B cell (primary cell): ENCODE measurements around the gene NUMA1.

Source experiments
- CTCF ChIP-seq: fragments of 200-600 bp; IDR thresholded peaks from one replicate; pipeline ENCODE4 v1.8.0; 2022; ENCODE audit warnings: antibody characterized with exemption, mild to moderate bottlenecking
- EZH2 ChIP-seq: IDR thresholded peaks from 2 replicates; pipeline ENCODE4 v1.6.1; 2012; ENCODE audit warnings: borderline replicate concordance, low read depth, mild to moderate bottlenecking, moderate library complexity, low read length; ENCODE audit not compliant: insufficient read depth, poor library complexity, severe bottlenecking

- TF ChIP-seq CTCF = no peak
- TF ChIP-seq EZH2 = no peak
Observed at GRCh38 chr11:72075756-72076155, 4.6 kb downstream of the NUMA1 start.
